HG03064 (cell line): ENCODE data around the gene RCE1.

Source experiments
- ATAC-seq: cut with Tn5 transposase; IDR thresholded peaks from one replicate; pipeline ENCODE4 v1.9.1; 2021; ENCODE audit warnings: low read depth; ENCODE audit not compliant: unreplicated experiment

Gene RCE1

DNA sequence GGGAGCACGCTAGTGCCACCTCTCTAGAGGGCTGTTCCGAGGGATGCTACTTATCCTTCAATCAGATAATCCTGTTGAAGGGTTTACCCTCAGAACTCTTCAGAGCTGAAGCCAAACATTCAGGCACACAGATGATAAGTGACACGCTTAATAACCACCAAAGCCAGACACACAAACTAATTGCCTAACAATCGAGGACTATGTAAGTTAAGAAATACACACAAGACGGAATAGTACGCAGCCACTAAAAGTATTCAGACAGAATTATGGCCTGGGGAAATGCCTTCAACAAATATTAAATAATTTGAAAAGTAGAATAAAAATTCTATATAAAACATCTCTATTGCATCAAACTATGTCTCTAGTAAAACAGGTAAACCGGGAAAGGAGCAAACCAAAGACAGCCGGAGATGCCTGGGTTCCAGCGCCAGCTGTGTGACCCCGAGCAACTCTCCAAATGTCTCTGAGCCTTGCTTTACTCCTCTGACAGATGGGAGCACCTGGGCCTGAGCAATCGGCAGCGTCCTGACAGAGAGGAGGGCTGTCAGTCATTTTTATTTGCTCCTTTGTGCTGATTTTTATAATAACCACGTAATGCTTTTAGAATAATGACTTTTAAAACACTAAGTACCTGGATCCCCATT lies 25.0 kb downstream of the RCE1 start:
- no peak for ATAC-seq

GRCh38 chr11:66868726-66869566 lies 25.7 kb downstream of the RCE1 start:
- ATAC-seq: peak; percentile 76

GRCh38 chr11:66869567-66869870 lies 26.3 kb downstream of the RCE1 start:
- no peak for ATAC-seq

GRCh38 chr11:66870131-66870530 lies 26.9 kb downstream of the RCE1 start:
- no peak for ATAC-seq

GRCh38 chr11:66870616-66871520 lies 27.6 kb downstream of the RCE1 start:
- no peak for ATAC-seq

DNA sequence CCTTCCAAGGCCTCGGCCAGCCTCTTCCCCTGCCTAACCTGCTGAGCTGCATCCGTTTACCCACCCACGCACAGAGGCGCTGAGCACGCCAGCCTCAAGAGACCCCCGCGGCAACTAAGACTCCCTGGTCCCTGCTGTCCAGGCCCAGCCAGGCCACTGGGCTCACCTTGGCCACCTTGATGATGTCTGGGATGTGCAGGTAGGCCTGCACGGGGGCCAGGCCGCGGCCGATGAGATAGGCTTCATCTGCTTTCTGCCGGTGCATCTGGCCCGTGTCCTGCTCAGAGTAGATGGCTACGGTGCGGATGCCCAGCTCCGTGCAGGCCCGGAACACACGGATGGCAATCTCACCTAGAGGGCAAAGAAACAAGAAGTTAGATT lies 28.3 kb downstream of the RCE1 start:
- no peak for ATAC-seq

- no peak for ATAC-seq
These were observed 31.0 kb downstream of the RCE1 start for GRCh38 chr11:66874232-66874631.

DNA sequence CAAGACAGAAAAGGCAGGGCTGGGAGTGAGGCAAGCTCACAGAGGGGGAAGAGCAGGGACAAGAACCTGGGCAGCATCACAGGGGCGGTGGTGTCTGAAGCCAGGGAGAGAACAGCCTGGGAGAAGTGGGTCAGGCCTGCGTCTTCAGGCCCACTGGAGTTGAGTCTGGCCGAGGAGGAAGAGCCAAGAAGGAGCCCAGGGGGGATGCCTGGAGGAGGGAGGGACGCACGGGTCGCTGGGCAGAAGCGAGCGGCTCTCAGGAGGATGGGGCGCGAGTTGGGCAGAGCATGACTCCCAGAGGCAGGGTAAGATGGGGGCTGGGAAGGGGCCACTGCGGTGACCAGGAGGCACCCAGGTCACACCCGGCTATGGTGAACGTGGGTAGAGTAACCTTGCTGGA lies 32.1 kb downstream of the RCE1 start:
- ATAC-seq: no peak

- ATAC-seq: no peak
These were observed 34.5 kb downstream of the RCE1 start for GRCh38 chr11:66877588-66878385.

- ATAC-seq: no peak
These were observed 35.2 kb downstream of the RCE1 start for GRCh38 chr11:66878474-66878873.

DNA sequence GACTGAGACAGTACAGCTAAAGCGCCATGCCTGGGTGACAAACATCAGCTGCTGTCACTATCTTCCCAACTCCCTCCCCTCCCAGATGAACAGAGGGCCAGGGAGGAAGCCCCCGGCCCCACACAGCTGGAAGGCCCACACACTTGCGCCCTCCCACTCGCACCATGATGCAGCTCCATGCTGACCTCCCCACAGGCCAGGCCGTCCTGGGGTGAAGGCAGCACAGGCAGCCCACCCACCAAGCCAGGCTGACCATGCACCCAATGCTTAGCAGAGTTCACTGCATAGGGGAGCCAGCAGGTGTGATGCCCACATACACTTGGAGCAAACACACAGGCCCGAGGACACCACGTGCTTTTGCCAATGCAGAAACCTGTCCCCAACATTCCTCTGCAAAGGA lies 35.8 kb downstream of the RCE1 start:
- no peak for ATAC-seq

GRCh38 chr11:66879583-66879982 lies 36.3 kb downstream of the RCE1 start:
- ATAC-seq: no peak

DNA sequence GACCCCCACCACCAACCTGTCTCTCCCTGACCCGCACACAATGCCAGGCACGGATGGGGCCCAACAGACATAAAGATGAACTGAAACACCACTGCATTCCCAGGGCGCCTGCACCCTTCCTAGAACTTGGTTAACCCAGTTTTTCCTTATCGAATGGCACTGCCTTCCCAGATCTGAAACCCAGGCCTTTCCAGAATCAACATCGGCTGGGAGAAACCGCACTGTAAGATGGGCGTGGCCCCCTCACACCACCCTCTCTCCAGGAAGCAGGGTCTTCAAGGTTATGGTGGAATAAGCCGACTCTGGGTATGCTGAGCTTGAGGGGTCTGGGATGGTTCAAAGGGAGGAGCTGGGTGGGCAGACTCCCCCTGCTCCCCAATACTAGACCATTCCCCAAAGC lies 36.8 kb downstream of the RCE1 start:
- no peak for ATAC-seq

- ATAC-seq: no peak
These were observed 37.5 kb downstream of the RCE1 start for GRCh38 chr11:66880496-66881450.

GRCh38 chr11:66881451-66881835 lies 38.2 kb downstream of the RCE1 start:
- ATAC-seq: no peak

DNA sequence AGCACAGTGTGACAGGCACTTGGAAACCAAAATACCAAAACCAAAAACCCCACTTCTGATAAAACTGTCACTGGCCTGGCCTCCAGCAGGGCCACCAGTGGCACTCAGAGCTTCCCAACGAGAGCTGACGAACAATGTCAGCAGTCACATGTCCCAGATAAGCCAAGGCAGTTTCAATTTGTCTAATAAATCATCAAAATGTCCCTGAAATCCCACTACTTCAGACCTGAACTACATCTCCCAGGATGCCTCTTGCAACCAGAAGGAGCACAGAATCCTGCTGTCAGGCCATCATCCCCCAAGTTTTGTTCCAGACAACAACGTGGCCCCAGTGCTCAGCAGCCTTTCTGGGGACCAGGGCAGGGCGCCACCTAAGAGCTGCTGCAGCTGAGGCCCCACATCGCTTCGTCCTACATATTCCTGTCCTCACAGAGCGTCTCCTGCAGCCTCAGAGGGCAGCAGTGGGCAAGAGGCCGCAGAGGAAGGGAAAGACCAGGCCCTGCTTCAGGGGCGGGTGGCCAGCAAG lies 38.7 kb downstream of the RCE1 start:
- ATAC-seq: no peak

DNA sequence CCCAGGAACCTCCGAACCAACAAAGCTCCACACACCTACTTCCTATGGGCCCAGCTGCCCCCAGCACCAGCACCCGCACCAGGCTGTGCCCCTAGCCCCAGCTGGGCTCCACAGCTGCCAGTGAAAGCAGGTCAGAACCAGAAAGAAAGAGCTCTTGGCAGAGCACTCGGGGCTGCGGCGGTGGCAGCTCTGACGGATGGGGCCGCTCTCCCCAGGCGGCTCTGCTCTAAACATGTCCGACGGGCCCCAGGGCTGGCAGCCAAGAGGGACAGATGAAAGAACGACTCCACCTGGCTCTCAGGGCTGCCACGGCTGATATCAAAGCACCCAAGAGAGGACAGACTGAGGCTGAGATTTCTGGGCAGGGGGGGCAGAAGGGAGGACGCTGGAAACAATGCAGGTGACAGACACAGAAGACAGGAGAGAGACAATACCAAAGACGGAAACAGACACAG lies 39.3 kb downstream of the RCE1 start:
- no peak for ATAC-seq

DNA sequence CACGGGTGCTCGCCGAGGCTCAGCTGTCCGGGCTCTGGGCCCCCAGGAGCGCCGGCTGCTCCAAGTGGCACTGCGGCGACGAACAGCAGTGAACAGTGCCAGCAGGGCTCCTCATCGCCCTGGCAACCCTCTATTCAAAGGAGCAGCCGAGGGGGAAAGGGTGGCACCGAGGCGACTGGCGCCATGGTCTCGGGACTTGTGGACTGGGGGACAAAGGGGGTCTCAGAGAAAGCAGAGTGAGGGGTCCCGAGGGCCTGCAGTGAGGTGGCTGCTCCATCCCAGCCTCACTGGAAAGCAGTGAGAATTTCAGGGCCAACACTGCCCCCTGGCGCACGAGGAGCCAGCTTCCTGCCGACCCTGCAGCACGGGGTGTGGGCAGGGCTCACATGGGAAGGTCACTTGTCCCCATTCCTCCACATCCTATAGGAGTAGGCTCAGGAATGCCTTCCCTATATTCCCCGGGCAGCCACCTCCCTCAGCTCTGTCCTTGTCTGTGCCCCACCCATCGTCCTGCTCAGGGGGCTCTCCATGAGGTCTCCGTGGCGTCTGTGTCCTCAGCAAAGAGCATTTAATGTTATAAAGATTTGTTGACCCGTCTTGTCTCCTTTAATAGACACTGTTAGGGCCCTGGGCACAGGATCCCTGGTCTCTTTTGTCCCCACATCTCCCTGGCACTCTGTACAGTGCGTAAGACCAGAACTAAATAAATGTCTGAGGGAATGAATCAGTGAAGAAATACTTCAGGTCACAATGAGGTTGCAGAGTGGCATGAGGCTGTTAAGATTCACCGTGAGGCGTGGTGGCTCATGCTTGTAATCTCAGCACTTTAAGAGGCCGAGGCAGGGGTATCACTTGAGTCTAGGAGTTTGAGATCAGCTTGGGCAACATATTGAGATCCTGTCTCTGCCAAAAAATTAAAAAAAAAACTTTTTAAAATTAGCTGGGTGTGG lies 40.0 kb downstream of the RCE1 start:
- ATAC-seq: no peak
